SK-N-SH treated with all-trans-retinoic acid at 6 μM for 48 hours (cell line): ENCODE data around the gene SLC9A7.

Experiments
- ATAC-seq: fragments of 200-7000 bp; cut with Tn5 transposase; 3 replicates; pipeline ENCODE4 v1.9.1; 2020; ENCODE audit warnings: mild to moderate bottlenecking, moderate library complexity
- ARNTL ChIP-seq: fragments of 450-650 bp; formaldehyde crosslinking; IDR thresholded peaks from 2 replicates; pipeline ENCODE4 v1.5.0; 2020; ENCODE audit warnings: low read depth, mild to moderate bottlenecking, moderate library complexity, borderline replicate concordance
- BACH2 ChIP-seq: fragments of 250-450 bp; sonication (Bioruptor Pico); IDR thresholded peaks from 2 replicates; pipeline ENCODE4 v1.9.0; 2021; ENCODE audit warnings: mild to moderate bottlenecking, borderline replicate concordance
- CSDC2 ChIP-seq: fragments of 250-450 bp; sonication (Bioruptor Pico); IDR thresholded peaks from 2 replicates; pipeline ENCODE4 v1.5.0; 2020; ENCODE audit warnings: mild to moderate bottlenecking, moderate library complexity
- GLIS3 ChIP-seq: fragments of 250-450 bp; sonication (Bioruptor Pico); IDR thresholded peaks from 2 replicates; pipeline ENCODE4 v1.5.0; 2020; ENCODE audit warnings: mild to moderate bottlenecking, moderate library complexity
- ISL1 ChIP-seq: fragments of 250-450 bp; sonication (Bioruptor Pico); IDR thresholded peaks from 2 replicates; pipeline ENCODE4 v2.1.2; 2022; ENCODE audit warnings: mild to moderate bottlenecking, moderate library complexity
- OSR1 ChIP-seq: fragments of 250-450 bp; sonication (Bioruptor Pico); IDR thresholded peaks from 2 replicates; pipeline ENCODE4 v1.8.0; 2022; ENCODE audit warnings: moderate library complexity, mild to moderate bottlenecking, inconsistent platforms
- PPARA ChIP-seq: fragments of 250-450 bp; sonication (Bioruptor Pico); IDR thresholded peaks from 2 replicates; pipeline ENCODE4 v1.5.0; 2020; ENCODE audit warnings: mild to moderate bottlenecking, borderline replicate concordance
- RARB ChIP-seq: fragments of 250-450 bp; sonication (Bioruptor Pico); IDR thresholded peaks from 2 replicates; pipeline ENCODE4 v1.8.0; 2021; ENCODE audit warnings: mild to moderate bottlenecking, moderate library complexity
- SNAI2 ChIP-seq: fragments of 250-450 bp; sonication (Bioruptor Pico); IDR thresholded peaks from 2 replicates; pipeline ENCODE4 v1.5.0; 2020; ENCODE audit warnings: mild to moderate bottlenecking, moderate library complexity
- TCF4 ChIP-seq: fragments of 250-450 bp; sonication (Bioruptor Pico); IDR thresholded peaks from 2 replicates; pipeline ENCODE4 v1.8.0; 2021; ENCODE audit warnings: mild to moderate bottlenecking, moderate library complexity, borderline replicate concordance
- ZC3H10 ChIP-seq: fragments of 250-450 bp; sonication (Bioruptor Pico); IDR thresholded peaks from 2 replicates; pipeline ENCODE4 v1.5.1; 2021; ENCODE audit warnings: mild to moderate bottlenecking, moderate library complexity
- ZFP3 ChIP-seq: fragments of 250-450 bp; sonication (Bioruptor Pico); IDR thresholded peaks from 2 replicates; pipeline ENCODE4 v1.5.0; 2020; ENCODE audit warnings: mild to moderate bottlenecking, moderate library complexity
- ZNF70 ChIP-seq: fragments of 450-650 bp; formaldehyde crosslinking; IDR thresholded peaks from 2 replicates; pipeline ENCODE4 v1.5.0; 2020; ENCODE audit warnings: mild to moderate bottlenecking, moderate library complexity
- ZNF8 ChIP-seq: fragments of 450-650 bp; formaldehyde crosslinking; IDR thresholded peaks from 2 replicates; pipeline ENCODE4 v1.5.0; 2020; ENCODE audit warnings: mild to moderate bottlenecking, moderate library complexity
- TF ChIP-seq, protein P1 (sequence below): fragments of 250-450 bp; sonication (Bioruptor Pico); IDR thresholded peaks from 2 replicates; pipeline ENCODE4 v1.5.1; 2021; ENCODE audit warnings: mild to moderate bottlenecking, moderate library complexity
- TF ChIP-seq, protein P2 (sequence below): fragments of 250-450 bp; sonication (Bioruptor Pico); IDR thresholded peaks from 2 replicates; pipeline ENCODE4 v1.5.0; 2020; ENCODE audit warnings: mild to moderate bottlenecking, moderate library complexity
- TF ChIP-seq, protein P3 (sequence below): fragments of 250-450 bp; sonication (Bioruptor Pico); IDR thresholded peaks from 2 replicates; pipeline ENCODE4 v1.5.1; 2020; ENCODE audit warnings: low read depth, mild to moderate bottlenecking, moderate library complexity
- TF ChIP-seq, protein P4 (sequence below): fragments of 250-450 bp; sonication (Bioruptor Pico); IDR thresholded peaks from 2 replicates; pipeline ENCODE4 v1.8.0; 2020; ENCODE audit warnings: mild to moderate bottlenecking, moderate library complexity, borderline replicate concordance

SLC9A7 gene

DNA sequence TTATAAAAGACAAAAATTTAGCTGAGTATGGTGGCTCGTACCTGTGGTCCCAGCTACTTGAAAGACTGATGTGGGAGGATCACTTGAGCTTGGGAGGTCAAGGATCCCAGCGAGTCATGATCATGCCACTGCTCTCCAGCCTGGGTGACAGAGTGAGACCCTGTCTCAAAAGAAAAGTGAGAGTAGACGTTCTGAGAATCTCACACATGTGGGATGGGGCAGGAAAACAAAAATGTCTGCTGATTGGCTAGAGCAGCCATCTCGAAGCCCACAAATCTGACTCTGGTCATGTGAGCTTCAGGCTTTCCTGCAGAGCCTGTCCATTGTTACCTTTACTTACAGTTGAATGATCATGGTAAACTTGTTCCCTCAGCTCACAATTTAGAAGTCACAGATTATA lies 23.1 kb upstream of the SLC9A7 start (continued):
- no peak for TF ChIP-seq ISL1

DNA sequence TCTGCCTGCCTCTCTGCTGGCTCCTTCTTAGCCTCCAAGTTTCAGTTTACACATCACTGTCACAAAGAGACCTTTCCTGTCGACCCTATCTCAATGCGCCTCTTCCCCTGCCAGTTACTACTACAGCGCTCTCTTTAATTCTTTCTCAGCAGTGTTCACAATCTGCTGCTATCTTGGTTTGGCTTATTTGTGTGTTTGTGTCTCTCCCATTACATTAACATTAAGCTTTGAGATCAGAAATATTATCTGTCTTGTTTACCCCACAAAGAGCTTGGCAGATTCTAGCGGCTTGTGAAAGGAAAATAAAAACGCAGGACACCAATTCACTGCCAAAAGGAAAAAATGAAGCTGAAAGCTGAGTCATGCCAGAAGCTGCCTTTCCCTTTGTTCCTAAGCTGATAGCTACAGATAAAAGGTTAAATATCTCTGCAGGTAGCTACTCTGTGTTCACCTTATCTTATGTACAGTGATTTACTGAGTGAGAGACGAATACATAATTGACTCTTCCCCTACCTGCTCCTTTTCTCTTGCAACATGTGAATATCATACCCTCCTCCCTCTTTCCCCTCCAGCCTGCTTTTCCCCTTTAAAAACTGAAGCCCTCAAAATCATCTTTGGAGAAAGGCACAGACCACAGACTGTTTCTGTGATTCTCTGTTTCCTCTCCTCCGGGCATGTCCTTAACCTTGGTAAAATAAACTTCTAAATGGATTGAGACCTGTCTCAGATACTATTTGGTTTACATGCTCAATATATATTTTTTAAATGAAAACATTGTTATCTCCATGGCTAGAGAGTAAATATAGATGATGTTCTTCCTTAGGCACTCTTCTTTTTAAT lies 19.3 kb upstream of the SLC9A7 start:
- no peak for TF ChIP-seq ZFP3 (CRISPR knock-in tag)
- TF ChIP-seq ISL1 = no peak
- TF ChIP-seq GLIS3 (CRISPR knock-in tag) = no peak
- TF ChIP-seq, protein P1, sequence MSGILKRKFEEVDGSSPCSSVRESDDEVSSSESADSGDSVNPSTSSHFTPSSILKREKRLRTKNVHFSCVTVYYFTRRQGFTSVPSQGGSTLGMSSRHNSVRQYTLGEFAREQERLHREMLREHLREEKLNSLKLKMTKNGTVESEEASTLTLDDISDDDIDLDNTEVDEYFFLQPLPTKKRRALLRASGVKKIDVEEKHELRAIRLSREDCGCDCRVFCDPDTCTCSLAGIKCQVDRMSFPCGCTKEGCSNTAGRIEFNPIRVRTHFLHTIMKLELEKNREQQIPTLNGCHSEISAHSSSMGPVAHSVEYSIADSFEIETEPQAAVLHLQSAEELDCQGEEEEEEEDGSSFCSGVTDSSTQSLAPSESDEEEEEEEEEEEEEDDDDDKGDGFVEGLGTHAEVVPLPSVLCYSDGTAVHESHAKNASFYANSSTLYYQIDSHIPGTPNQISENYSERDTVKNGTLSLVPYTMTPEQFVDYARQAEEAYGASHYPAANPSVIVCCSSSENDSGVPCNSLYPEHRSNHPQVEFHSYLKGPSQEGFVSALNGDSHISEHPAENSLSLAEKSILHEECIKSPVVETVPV (CRISPR knock-in tag) = no peak
- TF ChIP-seq, protein P2, sequence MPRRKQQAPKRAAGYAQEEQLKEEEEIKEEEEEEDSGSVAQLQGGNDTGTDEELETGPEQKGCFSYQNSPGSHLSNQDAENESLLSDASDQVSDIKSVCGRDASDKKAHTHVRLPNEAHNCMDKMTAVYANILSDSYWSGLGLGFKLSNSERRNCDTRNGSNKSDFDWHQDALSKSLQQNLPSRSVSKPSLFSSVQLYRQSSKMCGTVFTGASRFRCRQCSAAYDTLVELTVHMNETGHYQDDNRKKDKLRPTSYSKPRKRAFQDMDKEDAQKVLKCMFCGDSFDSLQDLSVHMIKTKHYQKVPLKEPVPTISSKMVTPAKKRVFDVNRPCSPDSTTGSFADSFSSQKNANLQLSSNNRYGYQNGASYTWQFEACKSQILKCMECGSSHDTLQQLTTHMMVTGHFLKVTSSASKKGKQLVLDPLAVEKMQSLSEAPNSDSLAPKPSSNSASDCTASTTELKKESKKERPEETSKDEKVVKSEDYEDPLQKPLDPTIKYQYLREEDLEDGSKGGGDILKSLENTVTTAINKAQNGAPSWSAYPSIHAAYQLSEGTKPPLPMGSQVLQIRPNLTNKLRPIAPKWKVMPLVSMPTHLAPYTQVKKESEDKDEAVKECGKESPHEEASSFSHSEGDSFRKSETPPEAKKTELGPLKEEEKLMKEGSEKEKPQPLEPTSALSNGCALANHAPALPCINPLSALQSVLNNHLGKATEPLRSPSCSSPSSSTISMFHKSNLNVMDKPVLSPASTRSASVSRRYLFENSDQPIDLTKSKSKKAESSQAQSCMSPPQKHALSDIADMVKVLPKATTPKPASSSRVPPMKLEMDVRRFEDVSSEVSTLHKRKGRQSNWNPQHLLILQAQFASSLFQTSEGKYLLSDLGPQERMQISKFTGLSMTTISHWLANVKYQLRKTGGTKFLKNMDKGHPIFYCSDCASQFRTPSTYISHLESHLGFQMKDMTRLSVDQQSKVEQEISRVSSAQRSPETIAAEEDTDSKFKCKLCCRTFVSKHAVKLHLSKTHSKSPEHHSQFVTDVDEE (CRISPR knock-in tag) = no peak
- TF ChIP-seq PPARA (CRISPR knock-in tag) = no peak
- no peak for TF ChIP-seq ZC3H10
- peak; percentile 62 for ATAC-seq

DNA sequence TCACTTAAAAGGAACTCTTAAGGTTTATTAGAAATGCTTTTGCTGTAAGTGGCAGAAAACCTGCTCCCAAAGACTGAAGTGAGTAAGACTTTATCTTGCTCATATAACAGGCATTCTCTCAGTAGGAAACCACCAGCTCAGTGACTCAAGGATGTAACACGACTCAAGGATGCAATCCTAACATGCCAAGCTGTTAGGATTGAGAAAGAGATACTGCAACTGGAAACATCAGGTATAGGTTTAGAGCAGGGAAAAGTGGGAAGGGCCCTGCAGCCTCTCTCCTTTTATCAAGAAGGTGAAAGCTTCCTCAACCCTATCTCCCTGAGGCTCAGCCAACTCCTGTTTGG lies 11.9 kb upstream of the SLC9A7 start:
- TF ChIP-seq, protein P3, sequence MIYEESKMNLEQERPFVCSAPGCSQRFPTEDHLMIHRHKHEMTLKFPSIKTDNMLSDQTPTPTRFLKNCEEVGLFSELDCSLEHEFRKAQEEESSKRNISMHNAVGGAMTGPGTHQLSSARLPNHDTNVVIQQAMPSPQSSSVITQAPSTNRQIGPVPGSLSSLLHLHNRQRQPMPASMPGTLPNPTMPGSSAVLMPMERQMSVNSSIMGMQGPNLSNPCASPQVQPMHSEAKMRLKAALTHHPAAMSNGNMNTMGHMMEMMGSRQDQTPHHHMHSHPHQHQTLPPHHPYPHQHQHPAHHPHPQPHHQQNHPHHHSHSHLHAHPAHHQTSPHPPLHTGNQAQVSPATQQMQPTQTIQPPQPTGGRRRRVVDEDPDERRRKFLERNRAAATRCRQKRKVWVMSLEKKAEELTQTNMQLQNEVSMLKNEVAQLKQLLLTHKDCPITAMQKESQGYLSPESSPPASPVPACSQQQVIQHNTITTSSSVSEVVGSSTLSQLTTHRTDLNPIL = no peak
- TF ChIP-seq ZNF8 (CRISPR knock-in tag) (no peak), ZFP3 (CRISPR knock-in tag) (no peak), PPARA (CRISPR knock-in tag) (no peak), SNAI2 (CRISPR knock-in tag) (no peak), ZNF70 (no peak), CSDC2 (no peak), RARB (CRISPR knock-in tag) (no peak), ISL1 (no peak), OSR1 (no peak), TCF4 (CRISPR knock-in tag) (no peak), BACH2 (CRISPR knock-in tag) (no peak), ARNTL (CRISPR knock-in tag) (no peak), ZC3H10 (no peak)
- TF ChIP-seq, protein P1 (CRISPR knock-in tag) = no peak
- TF ChIP-seq, protein P4, sequence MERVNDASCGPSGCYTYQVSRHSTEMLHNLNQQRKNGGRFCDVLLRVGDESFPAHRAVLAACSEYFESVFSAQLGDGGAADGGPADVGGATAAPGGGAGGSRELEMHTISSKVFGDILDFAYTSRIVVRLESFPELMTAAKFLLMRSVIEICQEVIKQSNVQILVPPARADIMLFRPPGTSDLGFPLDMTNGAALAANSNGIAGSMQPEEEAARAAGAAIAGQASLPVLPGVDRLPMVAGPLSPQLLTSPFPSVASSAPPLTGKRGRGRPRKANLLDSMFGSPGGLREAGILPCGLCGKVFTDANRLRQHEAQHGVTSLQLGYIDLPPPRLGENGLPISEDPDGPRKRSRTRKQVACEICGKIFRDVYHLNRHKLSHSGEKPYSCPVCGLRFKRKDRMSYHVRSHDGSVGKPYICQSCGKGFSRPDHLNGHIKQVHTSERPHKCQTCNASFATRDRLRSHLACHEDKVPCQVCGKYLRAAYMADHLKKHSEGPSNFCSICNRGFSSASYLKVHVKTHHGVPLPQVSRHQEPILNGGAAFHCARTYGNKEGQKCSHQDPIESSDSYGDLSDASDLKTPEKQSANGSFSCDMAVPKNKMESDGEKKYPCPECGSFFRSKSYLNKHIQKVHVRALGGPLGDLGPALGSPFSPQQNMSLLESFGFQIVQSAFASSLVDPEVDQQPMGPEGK (CRISPR knock-in tag) = no peak
- TF ChIP-seq, protein P2 (CRISPR knock-in tag) = no peak
- ATAC-seq = peak; percentile 94
